ENCODE results near the gene LSP1. TPM values are rescaled to one million over a fixed set of nuclear protein-coding genes. Genes with fewer than 3 reads are reported as not detected.

Gene LSP1
- total and polyA plus RNA-seq, 4 donors: 5.0 to 7.7 (median 5.7) TPM

DNA sequence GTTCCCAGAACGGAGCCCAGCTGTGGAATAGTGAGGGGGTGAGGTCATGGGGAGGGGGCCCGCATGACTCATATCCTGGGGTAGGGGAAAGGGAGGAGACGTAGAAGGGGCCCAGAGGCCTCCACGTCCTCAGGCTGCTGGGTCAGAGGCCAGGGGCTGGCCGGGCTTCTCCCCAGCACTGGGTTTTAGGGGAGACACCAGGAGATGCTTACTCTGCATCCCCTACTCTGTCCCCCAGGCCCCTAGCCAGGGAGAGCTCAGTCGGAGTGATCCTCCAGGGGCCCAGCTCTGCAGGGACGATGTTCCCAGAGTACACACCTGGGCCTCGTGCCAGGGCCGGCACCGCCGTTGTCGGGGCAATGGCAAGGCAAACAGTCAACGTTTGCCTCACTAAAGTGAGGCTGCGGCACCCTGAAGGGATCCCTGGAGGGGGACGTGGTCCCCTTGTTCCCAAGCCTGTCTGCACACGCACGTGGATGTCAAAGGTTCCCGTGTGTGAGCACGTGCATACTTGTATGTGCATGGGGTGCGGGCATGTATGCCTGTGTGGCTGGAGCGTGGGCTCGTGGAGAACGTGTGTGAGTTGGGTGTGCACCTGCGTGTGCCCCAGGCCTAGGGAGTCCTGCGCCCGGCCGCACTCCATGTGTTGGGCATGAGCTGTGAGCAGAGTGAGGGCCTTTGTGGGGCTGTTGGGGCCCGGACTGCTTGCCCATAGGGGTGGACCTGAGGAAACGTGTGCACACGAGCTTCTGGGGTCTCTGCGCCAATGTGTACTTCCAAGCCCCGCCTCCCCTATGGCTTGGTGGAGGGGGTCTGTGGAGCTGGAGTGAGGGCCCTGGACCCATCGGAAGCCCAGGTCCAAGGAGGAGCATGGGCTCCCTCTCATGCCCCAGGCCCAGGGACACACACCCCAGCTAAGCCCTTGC lies 24.6 kb downstream of the LSP1 start:
- H3K36me3 ChIP-seq (ENCODE audit: control insufficient read depth in 4 of 4, insufficient read depth in 3 of 4, low read depth in 1 of 4, low read length in 3 of 4): peaks cover 0 to 2% (median 0%) of the 10 kb centered on the region in 4 donors
- no peak overlapping the region for H3K27ac ChIP-seq (ENCODE audit: low read depth in 1 of 2, low read length in 2 of 2)
- no peaks in the 10 kb centered on the region for H3K9me3 ChIP-seq (ENCODE audit: control insufficient read depth in 4 of 4, low read length in 3 of 4)
- H3K4me1 ChIP-seq (ENCODE audit: control insufficient read depth in 4 of 4, insufficient read depth in 4 of 4, low read length in 3 of 4): no peaks in the 10 kb centered on the region
- no peak overlapping the region for H3K9ac ChIP-seq (ENCODE audit: low read depth in 1 of 2, low read length in 2 of 2)
- no peak overlapping the region for H3K4me3 ChIP-seq (ENCODE audit: low read depth in 1 of 3, low read length in 3 of 3)
- TF ChIP-seq GABPA (IDR thresholded peaks at IDR 0.05 in 1 of 2, conservative IDR thresholded peaks at IDR 0.05 in 1 of 2) (no peak), HNF4G (IDR thresholded peaks at IDR 0.05) (no peak), FOXA2 (IDR thresholded peaks at IDR 0.05) (no peak), RAD21 (IDR thresholded peaks at IDR 0.05) (no peak), EGR1 (IDR thresholded peaks at IDR 0.05; ENCODE audit: low read depth in 2 of 2) (no peak), FOXA1 (IDR thresholded peaks at IDR 0.05) (no peak), ZBTB33 (IDR thresholded peaks at IDR 0.05) (no peak), HNF4A (conservative IDR thresholded peaks at IDR 0.05) (no peak), TAF1 (conservative IDR thresholded peaks at IDR 0.05) (no peak), RXRA (IDR thresholded peaks at IDR 0.05) (no peak), JUND (IDR thresholded peaks at IDR 0.05) (no peak), NR2F2 (IDR thresholded peaks at IDR 0.05) (no peak), CTCF (IDR thresholded peaks at IDR 0.05; ENCODE audit: low read depth, low read length, missing input control) (no peak)
- TF ChIP-seq, protein P1, sequence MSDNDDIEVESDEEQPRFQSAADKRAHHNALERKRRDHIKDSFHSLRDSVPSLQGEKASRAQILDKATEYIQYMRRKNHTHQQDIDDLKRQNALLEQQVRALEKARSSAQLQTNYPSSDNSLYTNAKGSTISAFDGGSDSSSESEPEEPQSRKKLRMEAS (IDR thresholded peaks at IDR 0.05): no peak
- no peak for DNase-seq (ENCODE audit: low spot score)
- WGBS: 64% methylated on average over 33 of the region's 33 CpGs
- no peaks in the 10 kb centered on the region for H3K27me3 ChIP-seq (ENCODE audit: control insufficient read depth in 4 of 4, insufficient read depth in 4 of 4, low read length in 3 of 4)

DNA sequence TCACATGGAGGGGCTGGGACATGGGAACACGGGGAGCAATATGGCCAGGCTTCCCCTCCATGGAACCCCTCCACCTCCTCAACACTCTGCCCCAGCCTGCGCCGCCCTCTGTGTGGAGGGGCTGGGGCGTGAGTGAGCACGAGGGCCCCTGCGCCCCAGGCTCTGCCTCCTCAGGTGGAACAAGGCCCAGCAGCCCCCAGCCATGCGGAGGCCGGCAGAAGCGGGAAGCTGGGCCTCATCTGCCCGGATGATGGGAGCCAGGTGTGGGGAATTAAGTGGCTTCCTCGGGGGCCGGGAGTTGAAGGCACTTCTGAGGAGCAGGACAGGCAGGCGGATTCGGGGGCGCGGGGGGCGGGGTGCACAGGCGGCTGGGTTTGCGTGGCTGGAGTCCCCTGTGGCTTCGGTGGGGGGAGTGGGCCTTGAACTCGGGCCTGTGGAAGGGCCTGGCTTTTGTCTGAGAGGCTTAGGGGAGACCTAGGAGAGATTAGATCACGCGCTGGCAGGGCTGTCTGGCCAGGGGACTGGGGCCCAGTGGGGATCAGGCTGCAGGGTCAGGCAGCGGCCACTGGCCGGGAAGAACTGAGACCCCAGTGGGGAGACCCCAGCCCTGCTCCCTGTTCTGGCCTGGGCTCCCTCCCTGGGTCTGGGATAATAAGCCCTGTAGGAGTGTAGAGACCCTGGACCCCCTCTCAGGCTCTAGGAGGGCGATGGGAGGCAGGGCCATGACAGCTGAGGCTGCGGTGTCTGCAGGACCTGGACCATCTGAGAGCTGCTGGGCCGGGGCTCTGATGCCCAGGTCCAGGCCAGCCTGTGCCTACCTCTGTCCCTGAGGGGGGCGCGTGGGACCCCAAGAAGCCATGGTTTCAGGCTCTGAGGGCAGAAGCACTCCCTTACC lies 25.5 kb downstream of the LSP1 start:
- Histone ChIP-seq H3K27me3 (ENCODE audit: control insufficient read depth in 4 of 4, insufficient read depth in 4 of 4, low read length in 3 of 4) (no peaks in the 10 kb centered on the region), H3K4me3 (ENCODE audit: low read depth in 1 of 3, low read length in 3 of 3) (no peak overlapping the region), H3K4me1 (ENCODE audit: control insufficient read depth in 4 of 4, insufficient read depth in 4 of 4, low read length in 3 of 4) (no peaks in the 10 kb centered on the region), H3K27ac (ENCODE audit: low read depth in 1 of 2, low read length in 2 of 2) (no peak overlapping the region), H3K9ac (ENCODE audit: low read depth in 1 of 2, low read length in 2 of 2) (no peak overlapping the region), H3K9me3 (ENCODE audit: control insufficient read depth in 4 of 4, low read length in 3 of 4) (no peaks in the 10 kb centered on the region), H3K36me3 (ENCODE audit: control insufficient read depth in 4 of 4, insufficient read depth in 3 of 4, low read depth in 1 of 4, low read length in 3 of 4) (peaks cover 0 to 2% (median 0%) of the 10 kb centered on the region in 4 donors)
- DNase-seq (ENCODE audit: low spot score): no peak
- WGBS: 92% methylated on average over 30 of the region's 30 CpGs
- TF ChIP-seq REST (IDR thresholded peaks at IDR 0.05) (no peak), FOXA2 (IDR thresholded peaks at IDR 0.05) (no peak), SP1 (IDR thresholded peaks at IDR 0.05) (no peak), NR2F2 (IDR thresholded peaks at IDR 0.05) (no peak), RAD21 (IDR thresholded peaks at IDR 0.05) (no peak), JUND (IDR thresholded peaks at IDR 0.05) (no peak), HNF4G (IDR thresholded peaks at IDR 0.05) (no peak), RXRA (IDR thresholded peaks at IDR 0.05) (no peak), EGR1 (IDR thresholded peaks at IDR 0.05; ENCODE audit: low read depth in 2 of 2) (no peak)

Measured in liver (tissue), 9 donors.